ENCODE data around the gene ZNF511.

The ZNF511 gene

GRCh38 chr10:133343558-133343957 lies 34.8 kb downstream of the ZNF511 start:
- TF ChIP-seq CTCF (IDR thresholded peaks at IDR 0.05; ENCODE audit: control extremely low read depth, extremely low read depth, low read depth, missing control alignments) = no peak
- CTCF ChIA-PET = interaction anchor here (1.9 kb wide), 1 partner anchor 14 kb away, joined by 8 read pairs; no protein-coding TSS in a partner anchor
- DNase-seq (ENCODE audit: extremely low spot score) = no peak
- POLR2A ChIA-PET = interaction anchor here (0.6 kb wide), 1 partner anchor 14 kb away, joined by 3 read pairs; the partner anchor contains the start of gene FUOM

GRCh38 chr10:133344236-133344635 lies 35.5 kb downstream of the ZNF511 start:
- no peak for DNase-seq (ENCODE audit: extremely low spot score)
- POLR2A ChIA-PET = interaction anchor here (0.6 kb wide), 1 partner anchor 13 kb away, joined by 3 read pairs; the partner anchor contains the start of gene FUOM
- no peak for TF ChIP-seq CTCF (IDR thresholded peaks at IDR 0.05; ENCODE audit: control extremely low read depth, extremely low read depth, low read depth, missing control alignments)
- CTCF ChIA-PET = interaction anchor here (1.9 kb wide), 1 partner anchor 14 kb away, joined by 8 read pairs; no protein-coding TSS in a partner anchor

- no peak for TF ChIP-seq CTCF (IDR thresholded peaks at IDR 0.05; ENCODE audit: control extremely low read depth, extremely low read depth, low read depth, missing control alignments)
- ChIA-PET POLR2A (interaction anchor here (0.5 to 0.7 kb wide), 2 partner anchors 31 to 85 kb away, joined by 3 to 5 read pairs; no protein-coding TSS in a partner anchor), CTCF (interaction anchor here (1.0 to 1.2 kb wide), 3 partner anchors 11 to 32 kb away, joined by 3 read pairs; partner anchors contain the start of gene FUOM)
- DNase-seq (ENCODE audit: extremely low spot score) = no peak
Observed at GRCh38 chr10:133346413-133346812, 37.7 kb downstream of the ZNF511 start.

- DNase-seq (ENCODE audit: extremely low spot score) = no peak
- POLR2A ChIA-PET = no interaction called here
- TF ChIP-seq CTCF (IDR thresholded peaks at IDR 0.05; ENCODE audit: control extremely low read depth, extremely low read depth, low read depth, missing control alignments) = no peak
- CTCF ChIA-PET = interaction anchor here (1.1 to 1.2 kb wide), 2 partner anchors 18 to 28 kb away, joined by 3 to 4 read pairs; no protein-coding TSS in a partner anchor
Observed at GRCh38 chr10:133347710-133348517, 39.2 kb downstream of the ZNF511 start.

- no peak for DNase-seq (ENCODE audit: extremely low spot score)
- ChIA-PET CTCF (no interaction called here), POLR2A (no interaction called here)
- TF ChIP-seq CTCF (IDR thresholded peaks at IDR 0.05; ENCODE audit: control extremely low read depth, extremely low read depth, low read depth, missing control alignments) = no peak
Observed at GRCh38 chr10:133349160-133349568, 40.5 kb downstream of the ZNF511 start.

- ChIA-PET POLR2A (no interaction called here), CTCF (no interaction called here)
- no peak for TF ChIP-seq CTCF (IDR thresholded peaks at IDR 0.05; ENCODE audit: control extremely low read depth, extremely low read depth, low read depth, missing control alignments)
- DNase-seq (ENCODE audit: extremely low spot score) = no peak
Observed at GRCh38 chr10:133349577-133350011, 40.9 kb downstream of the ZNF511 start.
